Calu3 (cell line): ENCODE measurements around the gene CACHD1. TPM values are rescaled to one million over a fixed set of nuclear protein-coding genes. Genes with fewer than 3 reads are reported as not detected.
"Not testable (repeated sequence)": the region's sequence is repeated elsewhere in the genome, so short reads cannot be mapped to it uniquely, and the experiment has no call there.

Experiments
- BruUV-seq: library from RNA; stranded (reverse); fragments of 400-500 nt; replicated peaks from 2 replicates; lab custom pipeline; 2021; lab: Mats Ljungman, UMichigan
- CTCF ChIA-PET: fragments of 300-600 bp; sonication (Branson Sonifier 250); formaldehyde crosslinking; loops from one replicate; lab custom pipeline; 2022; ENCODE audit warnings: antibody characterized with exemption; lab: Charles Lee
- DNase-seq: peaks from one replicate; pipeline ENCODE4 v3.0.0; 2022
- H3K27ac Mint-ChIP-seq: one replicate; pipeline ENCODE4 v1.8.0; 2022; ENCODE audit warnings: mixed read lengths; ENCODE audit not compliant: unreplicated experiment
- H3K27me3 Mint-ChIP-seq: one replicate; pipeline ENCODE4 v1.8.0; 2022; ENCODE audit warnings: mixed read lengths; ENCODE audit not compliant: unreplicated experiment
- H3K36me3 Mint-ChIP-seq: one replicate; pipeline ENCODE4 v1.8.0; 2022; ENCODE audit warnings: mild to moderate bottlenecking, moderate library complexity, mixed read lengths; ENCODE audit not compliant: insufficient read depth, unreplicated experiment
- H3K4me1 Mint-ChIP-seq: one replicate; pipeline ENCODE4 v1.8.0; 2022; ENCODE audit warnings: mild to moderate bottlenecking, low read depth, mixed read lengths; ENCODE audit not compliant: unreplicated experiment
- H3K4me3 Mint-ChIP-seq: one replicate; pipeline ENCODE4 v1.8.0; 2022; ENCODE audit warnings: mild to moderate bottlenecking, low read depth, moderate library complexity, mixed read lengths; ENCODE audit not compliant: unreplicated experiment
- H3K9me3 Mint-ChIP-seq: one replicate; pipeline ENCODE4 v1.8.0; 2022; ENCODE audit warnings: low read depth, mixed read lengths; ENCODE audit not compliant: unreplicated experiment
- CTCF ChIP-seq: fragments of 200-600 bp; IDR thresholded peaks from one replicate; pipeline ENCODE4 v1.8.0; 2022; ENCODE audit warnings: antibody characterized with exemption; ENCODE audit not compliant: unreplicated experiment
- intact Hi-C: fragments of 100-400 bp; cut with micrococcal nuclease; formaldehyde crosslinking; loops from one replicate; pipeline ENCODE4 v1.10.0; 2022; ENCODE audit not compliant: unreplicated experiment
- total RNA-seq: library from RNA; stranded (reverse); gene quantifications from 2 replicates; pipeline ENCODE4 v1.2.3, GENCODE V29; 2022

Gene CACHD1
- total RNA-seq, 1 experiment from 2014 or later: 3.5 TPM

GRCh38 chr1:64701071-64701470 is 231.1 kb downstream of the CACHD1 start:
- intact Hi-C loops: no loop called here
- Mint-ChIP-seq H3K27ac (no peak overlapping the region), H3K9me3 (no peaks in the 10 kb centered on the region), H3K27me3 (no peaks in the 10 kb centered on the region), H3K4me3 (no peak overlapping the region), H3K4me1 (no peaks in the 10 kb centered on the region), H3K36me3 (no peaks in the 10 kb centered on the region)
- CTCF ChIA-PET: no interaction called here
- BruUV-seq: no TSS peak
- no peak for DNase-seq
- TF ChIP-seq CTCF: no peak

DNA sequence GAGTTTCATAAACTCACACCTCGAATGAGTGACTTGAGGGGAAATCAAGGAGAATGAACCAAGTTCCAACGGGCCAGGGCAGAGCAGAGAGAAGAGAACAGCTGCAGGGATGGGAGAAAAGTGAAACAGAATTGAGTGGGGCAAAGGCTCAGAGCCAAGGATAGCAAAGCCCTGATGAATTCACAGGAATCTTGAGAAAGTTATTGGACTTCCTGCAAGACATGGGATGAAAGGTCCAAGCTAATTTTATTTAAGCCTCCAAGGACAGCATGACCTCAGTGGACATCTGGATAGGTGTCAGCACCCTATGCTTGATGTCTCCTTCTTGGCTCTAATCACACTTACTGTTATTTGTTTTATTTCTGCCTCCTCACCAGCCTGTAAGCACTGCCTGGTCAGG is 232.0 kb downstream of the CACHD1 start:
- no peaks in the 10 kb centered on the region for H3K4me1 Mint-ChIP-seq
- TF ChIP-seq CTCF: no peak
- H3K27ac Mint-ChIP-seq: no peak overlapping the region
- H3K27me3 Mint-ChIP-seq: no peaks in the 10 kb centered on the region
- intact Hi-C loops: no loop called here
- no peaks in the 10 kb centered on the region for H3K9me3 Mint-ChIP-seq
- no peak overlapping the region for H3K4me3 Mint-ChIP-seq
- CTCF ChIA-PET: no interaction called here
- BruUV-seq: no TSS peak
- H3K36me3 Mint-ChIP-seq: no peaks in the 10 kb centered on the region
- no peak for DNase-seq

- intact Hi-C loops, BruUV-seq, DNase-seq, H3K27ac Mint-ChIP-seq, CTCF ChIA-PET, H3K27me3 Mint-ChIP-seq, H3K4me3 Mint-ChIP-seq, H3K4me1 Mint-ChIP-seq, H3K9me3 Mint-ChIP-seq, H3K36me3 Mint-ChIP-seq: not testable (repeated sequence)
Measured at GRCh38 chr1:64702670-64703069, 232.7 kb downstream of the CACHD1 start.

GRCh38 chr1:64703600-64703999 is 233.7 kb downstream of the CACHD1 start:
- BruUV-seq: no TSS peak
- CTCF ChIA-PET: interaction anchor here (0.5 to 0.7 kb wide), 2 partner anchors 20 to 839 kb away, joined by 4 to 5 read pairs; no protein-coding TSS in a partner anchor
- intact Hi-C loops: no loop called here
- Mint-ChIP-seq H3K27ac (no peak overlapping the region), H3K27me3 (no peaks in the 10 kb centered on the region), H3K4me1 (no peaks in the 10 kb centered on the region), H3K36me3 (no peaks in the 10 kb centered on the region), H3K9me3 (no peaks in the 10 kb centered on the region), H3K4me3 (no peak overlapping the region)
- no peak for DNase-seq
- no peak for TF ChIP-seq CTCF

DNA sequence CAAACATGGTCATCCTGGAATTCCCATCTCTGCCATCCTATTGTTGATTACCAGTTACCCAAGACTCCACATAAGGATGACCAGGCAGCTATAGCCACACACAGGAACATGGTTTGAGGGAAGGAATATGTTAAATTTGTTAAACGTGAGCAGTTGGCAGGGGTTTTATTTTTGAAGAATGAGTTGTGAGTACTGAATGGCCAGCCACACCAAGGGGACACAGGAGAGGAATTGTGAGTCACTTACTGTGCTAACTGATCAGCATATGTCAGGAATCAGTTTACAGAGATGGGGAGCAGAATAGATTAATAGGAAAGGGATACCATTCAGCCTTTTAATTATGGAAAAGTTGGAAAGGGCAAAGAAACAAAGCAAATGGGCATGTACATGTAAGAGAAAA is 235.7 kb downstream of the CACHD1 start:
- Mint-ChIP-seq H3K36me3 (no peaks in the 10 kb centered on the region), H3K9me3 (no peaks in the 10 kb centered on the region), H3K4me1 (no peaks in the 10 kb centered on the region), H3K4me3 (no peak overlapping the region), H3K27ac (no peak overlapping the region), H3K27me3 (no peaks in the 10 kb centered on the region)
- BruUV-seq: no TSS peak
- CTCF ChIA-PET: no interaction called here
- no peak for DNase-seq
- TF ChIP-seq CTCF: no peak
- intact Hi-C loops: no loop called here
